HG03175 (cell line): ENCODE measurements around the gene FLOT1.

ENCODE experiments used
- ATAC-seq: cut with Tn5 transposase; IDR thresholded peaks from one replicate; pipeline ENCODE4 v1.9.1; 2021; ENCODE audit warnings: mild to moderate bottlenecking, moderate library complexity; ENCODE audit not compliant: unreplicated experiment

FLOT1 gene

GRCh38 chr6:30705620-30706019, 36.9 kb downstream of the FLOT1 start:
- no peak for ATAC-seq

GRCh38 chr6:30703821-30704220, 38.7 kb downstream of the FLOT1 start:
- ATAC-seq: no peak

GRCh38 chr6:30703011-30703410, 39.5 kb downstream of the FLOT1 start:
- ATAC-seq: no peak

GRCh38 chr6:30700340-30700739, 42.1 kb downstream of the FLOT1 start:
- ATAC-seq: no peak

DNA sequence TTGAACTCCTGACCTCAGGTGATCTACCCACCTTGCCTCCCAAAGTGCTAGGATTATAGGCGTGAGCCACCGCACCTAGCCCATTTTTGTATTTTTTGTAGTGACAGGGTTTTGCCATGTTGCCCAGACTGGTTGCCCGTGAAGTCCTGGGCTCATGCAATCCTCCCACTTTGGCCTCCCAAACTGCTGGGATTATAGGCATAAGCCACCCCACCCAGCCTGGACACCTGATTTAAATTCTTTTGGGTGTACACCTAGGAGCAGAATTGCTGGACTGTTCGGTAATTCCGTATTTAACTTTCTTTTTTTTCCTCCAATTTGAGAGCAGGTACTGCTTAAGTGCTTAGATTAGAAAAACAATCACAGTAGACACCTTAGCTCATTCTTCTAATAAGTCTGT, 46.1 kb downstream of the FLOT1 start:
- ATAC-seq: no peak

DNA sequence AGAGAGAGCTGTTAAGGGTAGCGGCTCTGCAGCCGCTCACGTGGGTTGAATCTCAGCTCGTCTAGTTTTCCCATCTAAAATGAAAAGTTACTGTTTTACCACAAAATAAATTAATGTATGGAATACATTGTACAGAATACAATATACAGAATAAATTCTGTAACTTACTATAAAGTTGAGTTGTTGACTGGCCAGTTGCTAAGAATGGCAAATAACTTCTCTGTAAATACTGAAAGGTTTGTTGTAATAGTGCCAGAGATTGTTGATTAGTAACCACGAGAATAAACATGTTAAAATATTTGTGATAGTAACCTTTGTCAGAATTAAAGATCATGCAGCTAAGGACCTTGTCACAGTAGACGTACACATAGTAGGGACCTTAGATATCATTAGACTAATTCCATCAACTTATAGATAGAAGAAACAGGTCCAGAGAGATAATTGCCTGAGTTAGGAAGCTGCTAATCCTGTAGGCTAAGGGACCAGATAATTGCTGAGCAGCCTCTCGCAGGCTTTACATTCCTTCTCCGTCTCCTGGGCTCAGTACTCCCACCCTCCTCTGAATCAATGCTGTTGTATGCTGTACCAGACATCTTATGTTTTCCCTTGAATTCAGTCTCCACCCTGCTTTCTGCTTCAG, 51.2 kb downstream of the FLOT1 start:
- no peak for ATAC-seq

DNA sequence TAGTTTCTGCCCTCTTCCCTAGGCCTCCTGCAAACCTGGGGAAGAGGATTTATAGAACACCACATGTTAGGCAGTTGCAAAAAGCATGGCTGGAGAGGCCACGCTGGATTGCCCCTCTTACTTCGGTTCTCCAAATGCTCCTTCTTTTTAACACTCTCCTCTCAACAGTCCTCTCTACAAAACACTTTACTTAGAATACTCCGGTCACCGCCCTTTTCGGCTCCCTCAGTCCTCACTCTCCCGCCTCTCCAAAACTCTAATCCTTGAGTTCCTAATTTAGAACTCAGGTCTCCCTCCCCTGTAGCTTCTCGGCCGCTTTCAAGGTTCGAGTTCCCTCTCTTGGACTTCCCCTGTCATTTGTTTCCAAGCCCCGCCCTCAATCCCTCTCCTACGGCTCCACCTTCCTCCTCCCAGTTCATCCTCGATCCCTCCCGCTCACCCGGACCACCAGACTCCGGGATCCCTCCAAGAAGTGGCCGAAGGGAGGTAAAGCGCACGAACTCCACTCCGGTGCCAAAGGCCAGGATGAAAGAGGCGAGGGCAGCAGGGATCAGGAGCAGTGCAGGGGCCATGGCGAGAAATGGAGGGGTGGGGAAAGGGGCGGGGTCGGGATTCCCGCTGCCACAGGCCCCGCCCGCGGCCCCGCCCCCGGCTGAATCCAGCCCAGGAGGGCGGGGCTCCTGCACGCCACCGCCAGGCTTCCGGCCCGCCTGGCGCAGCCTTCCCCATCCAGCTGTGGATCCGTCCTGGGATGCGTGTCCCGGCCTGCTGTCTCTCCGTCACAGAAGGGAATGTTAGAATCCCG, 51.9 kb downstream of the FLOT1 start, which contains the start of gene NRM:
Gene NRM, minus strand, starts transcription at position 582 of the 805 bp plus-strand sequence. Its CDS starts 10 bp downstream, at position 572.
- no peak for ATAC-seq

- ATAC-seq: no peak
Measured at GRCh38 chr6:30689985-30690384, 52.5 kb downstream of the FLOT1 start.

DNA sequence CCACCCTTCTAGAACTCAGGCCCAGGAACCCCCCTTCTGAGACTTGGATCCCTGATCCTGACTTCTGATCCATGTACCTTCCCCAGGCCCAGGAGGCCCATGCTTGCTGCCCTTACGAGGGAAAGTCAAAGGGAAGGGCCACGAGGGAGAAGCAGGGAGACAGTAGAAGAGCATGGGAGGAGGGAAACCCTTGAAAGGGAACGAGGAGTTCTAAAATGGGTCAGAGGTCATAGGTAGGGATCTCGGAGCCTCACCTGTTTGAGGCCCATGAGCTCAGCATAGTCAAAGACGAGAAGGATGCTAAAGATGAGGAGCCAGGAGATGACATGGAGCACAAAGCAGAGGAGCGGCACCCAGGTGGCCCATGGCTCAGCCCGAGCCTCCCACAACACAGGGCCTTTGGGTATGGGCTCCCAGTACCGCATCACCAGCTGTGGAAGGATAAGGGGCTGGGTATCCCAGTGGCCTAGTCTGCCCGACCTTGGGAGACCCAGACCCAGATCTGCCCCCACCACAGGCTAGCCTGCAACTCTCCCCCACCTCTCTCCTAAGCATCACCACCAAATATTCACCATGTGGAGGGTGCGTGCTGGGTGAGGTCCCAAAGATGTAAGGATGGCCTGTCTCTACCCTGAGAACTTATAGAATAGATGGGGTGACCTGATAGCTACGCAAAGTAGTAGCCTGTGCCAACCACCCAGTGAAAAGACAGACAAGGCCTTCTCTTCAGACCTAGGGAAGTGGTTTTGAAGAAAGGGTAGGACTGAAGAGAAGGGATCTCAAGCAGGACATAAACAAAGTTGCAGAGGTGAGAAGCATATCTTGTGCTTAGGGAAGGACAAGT, 53.2 kb downstream of the FLOT1 start:
- no peak for ATAC-seq

- ATAC-seq: no peak
Measured at GRCh38 chr6:30688569-30688968, 53.9 kb downstream of the FLOT1 start.

DNA sequence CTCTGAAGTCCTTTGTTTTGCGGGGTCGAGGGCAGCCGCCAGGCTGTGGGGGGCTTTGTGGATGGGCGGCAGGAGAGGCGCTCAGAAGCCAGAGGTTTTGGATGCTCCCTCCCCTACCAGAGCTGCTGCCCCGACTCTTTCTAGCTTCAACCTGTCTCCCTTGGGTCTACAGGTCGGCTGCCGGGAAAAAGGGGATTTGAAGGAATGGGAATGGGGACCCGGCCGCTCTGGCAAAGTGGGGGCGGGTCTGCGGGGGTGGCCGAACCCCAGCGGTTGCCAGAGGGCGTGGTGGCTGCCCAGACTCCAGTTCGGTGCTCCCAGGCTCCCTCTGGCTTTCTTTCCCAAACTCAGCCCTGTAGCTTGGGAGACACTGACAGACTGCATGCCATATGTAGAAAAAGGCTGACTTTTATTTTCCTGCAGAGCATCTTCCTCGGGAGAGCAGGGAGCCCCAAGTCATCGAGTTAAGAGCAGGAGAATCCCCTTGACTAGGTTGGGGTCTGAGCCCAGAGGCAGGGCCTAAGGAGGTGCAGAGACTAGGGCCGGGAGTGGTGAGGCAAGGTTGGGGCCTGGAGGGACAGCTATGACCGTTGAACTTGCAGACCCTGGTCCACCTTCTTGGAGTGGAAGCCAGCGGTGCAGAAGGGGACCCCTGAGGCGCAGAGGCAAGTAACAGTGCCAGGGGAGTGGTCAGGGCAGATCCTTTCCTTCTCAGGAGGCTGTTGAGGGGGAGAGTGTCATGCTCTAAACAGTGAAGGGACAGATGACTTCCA, 54.6 kb downstream of the FLOT1 start:
- no peak for ATAC-seq

GRCh38 chr6:30686908-30687658, 55.4 kb downstream of the FLOT1 start:
- ATAC-seq: peak; percentile 51

- no peak for ATAC-seq
Measured at GRCh38 chr6:30686009-30686907, 56.2 kb downstream of the FLOT1 start, which contains the start of gene PPP1R18. PPP1R18 (minus strand) TSS chr6:30686645; CDS start chr6:30686018, 627 bp downstream.

- no peak for ATAC-seq
Measured at GRCh38 chr6:30685157-30686008, 57.1 kb downstream of the FLOT1 start.

DNA sequence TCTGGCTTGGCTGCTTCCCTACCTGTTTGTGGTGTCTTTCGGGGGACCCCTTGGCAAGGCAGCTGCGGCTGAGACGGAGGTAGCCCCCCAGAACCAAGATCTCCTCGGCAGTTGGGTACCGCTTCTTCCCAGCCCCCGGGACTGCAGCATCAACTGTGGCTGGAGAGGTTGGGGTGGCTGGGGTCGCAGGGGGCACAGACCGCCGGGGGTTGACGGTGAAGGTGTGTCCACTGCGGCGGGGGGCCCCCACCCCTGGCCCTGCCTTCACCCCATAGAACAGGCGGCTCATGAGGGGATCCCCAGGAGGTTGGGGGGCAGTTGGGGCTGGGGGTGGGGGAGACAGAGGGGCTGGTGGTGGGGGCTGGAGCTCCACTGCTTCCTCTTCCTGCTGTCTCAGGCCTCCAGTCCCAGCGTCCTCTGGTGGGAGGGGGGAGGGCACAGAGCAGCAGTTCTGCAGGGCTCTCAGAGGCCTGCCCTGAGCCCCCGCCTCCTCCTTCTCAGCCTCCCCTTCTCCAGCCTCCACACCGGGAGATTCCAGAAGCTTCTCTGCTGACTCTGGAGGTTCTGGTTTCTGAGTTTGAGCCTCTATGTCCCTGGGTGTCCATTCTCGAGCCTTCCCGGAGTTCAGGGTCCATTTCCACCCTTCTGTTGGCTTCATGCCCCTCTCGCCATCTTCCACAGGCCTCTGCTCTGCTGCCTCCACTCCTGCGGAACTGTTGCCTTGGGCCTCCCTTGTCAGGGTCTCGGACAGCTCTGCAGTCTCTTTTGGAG, 57.9 kb downstream of the FLOT1 start:
- no peak for ATAC-seq

DNA sequence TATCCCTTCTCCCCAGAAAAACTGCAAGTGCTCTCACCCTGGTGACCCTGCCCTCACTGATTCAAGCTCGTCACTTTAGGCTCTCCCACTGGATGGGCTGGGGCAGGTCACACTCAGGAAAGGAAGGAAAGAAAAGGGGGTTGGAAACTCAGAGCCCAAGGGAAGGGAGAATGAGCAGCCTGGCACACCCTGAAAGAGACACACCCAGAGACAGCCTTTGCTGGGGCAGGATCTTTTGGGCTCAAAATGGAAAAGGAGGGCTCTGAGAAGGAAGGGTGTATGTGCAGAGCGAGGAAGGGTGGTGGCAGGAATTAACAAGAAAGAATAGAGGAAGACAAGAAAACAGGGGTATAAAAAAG, 58.5 kb downstream of the FLOT1 start:
- ATAC-seq: no peak
